Effector memory CD8-positive, alpha-beta T cell (primary cell): ENCODE results near the gene PLPPR5.

Experiments used
- ATAC-seq: fragments of 150-1000 bp; cut with Tn5 transposase; replicated peaks from 2 replicates; pipeline ENCODE4 v1.10.0; 2021; ENCODE audit warnings: mild to moderate bottlenecking, moderate library complexity
- DNase-seq, 3 experiments: peaks; one replicate each; pipeline ENCODE4 v3.0.0; 2021
- H3K27ac Mint-ChIP-seq, 2 donors: one replicate each; pipeline ENCODE4 v1.8.0; 2022; ENCODE audit warnings: mild to moderate bottlenecking in 2 of 2, mixed read lengths in 2 of 2, moderate library complexity in 2 of 2
- H3K27me3 Mint-ChIP-seq, 2 donors: one replicate each; pipeline ENCODE4 v1.8.0; 2022; ENCODE audit warnings: mixed read lengths in 2 of 2
- H3K36me3 Mint-ChIP-seq: one replicate; pipeline ENCODE4 v1.8.0; 2022; ENCODE audit warnings: mild to moderate bottlenecking, moderate library complexity, mixed read lengths; ENCODE audit not compliant: insufficient read depth
- H3K4me1 Mint-ChIP-seq, 2 donors: one replicate each; pipeline ENCODE4 v1.8.0; 2022; ENCODE audit warnings: low read depth in 2 of 2, mixed read lengths in 2 of 2
- H3K4me3 Mint-ChIP-seq, 2 donors: one replicate each; pipeline ENCODE4 v1.8.0; 2022; ENCODE audit warnings: mild to moderate bottlenecking in 2 of 2, mixed read lengths in 2 of 2, moderate library complexity in 2 of 2
- H3K9me3 Mint-ChIP-seq, 2 donors: one replicate each; pipeline ENCODE4 v1.8.0; 2022; ENCODE audit warnings: mixed read lengths in 2 of 2

The PLPPR5 gene

GRCh38 chr1:98962156-98962555 is 42.5 kb downstream of the PLPPR5 start:
- H3K27ac Mint-ChIP-seq = no peak overlapping the region

GRCh38 chr1:98949621-98950020 is 55.0 kb downstream of the PLPPR5 start:
- Mint-ChIP-seq H3K9me3 (no peaks in the 10 kb centered on the region), H3K27me3 (no peaks in the 10 kb centered on the region), H3K36me3 (peaks cover 3% of the 10 kb centered on the region), H3K4me3 (no peak overlapping the region), H3K27ac (no peak overlapping the region), H3K4me1 (no peaks in the 10 kb centered on the region)
- DNase-seq = no peak
- ATAC-seq = no peak

More at GRCh38 chr1:98962156-98962555, 42.5 kb downstream of the PLPPR5 start:
- H3K4me3 Mint-ChIP-seq = no peak overlapping the region
- no peak for ATAC-seq
- H3K9me3 Mint-ChIP-seq = no peaks in the 10 kb centered on the region
- DNase-seq = no peak
- H3K4me1 Mint-ChIP-seq = peaks cover 0 to 6% of the 10 kb centered on the region in 2 donors
- H3K27me3 Mint-ChIP-seq = peaks cover 0 to 37% of the 10 kb centered on the region in 2 donors
- H3K36me3 Mint-ChIP-seq = no peaks in the 10 kb centered on the region

- no peak overlapping the region for H3K4me3 Mint-ChIP-seq
- DNase-seq (no peak), ATAC-seq (no peak)
- H3K4me1 Mint-ChIP-seq = no peaks in the 10 kb centered on the region
- peaks cover 3% of the 10 kb centered on the region for H3K36me3 Mint-ChIP-seq
- H3K27ac Mint-ChIP-seq = no peak overlapping the region
- H3K27me3 Mint-ChIP-seq = no peaks in the 10 kb centered on the region
- H3K9me3 Mint-ChIP-seq = no peaks in the 10 kb centered on the region
Observed at GRCh38 chr1:98949166-98949565, 55.5 kb downstream of the PLPPR5 start.

GRCh38 chr1:98947071-98947470 is 57.6 kb downstream of the PLPPR5 start:
- no peaks in the 10 kb centered on the region for H3K9me3 Mint-ChIP-seq
- DNase-seq (no peak), ATAC-seq (no peak)
- H3K27me3 Mint-ChIP-seq = no peaks in the 10 kb centered on the region
- H3K36me3 Mint-ChIP-seq = peaks cover 3% of the 10 kb centered on the region
- no peak overlapping the region for H3K27ac Mint-ChIP-seq
- no peak overlapping the region for H3K4me3 Mint-ChIP-seq
- no peaks in the 10 kb centered on the region for H3K4me1 Mint-ChIP-seq

- Mint-ChIP-seq H3K4me3 (no peak overlapping the region), H3K27me3 (no peaks in the 10 kb centered on the region), H3K4me1 (peaks cover 0 to 3% of the 10 kb centered on the region in 2 donors), H3K9me3 (no peaks in the 10 kb centered on the region), H3K27ac (no peak overlapping the region), H3K36me3 (no peaks in the 10 kb centered on the region)
- ATAC-seq (no peak), DNase-seq (no peak)
Observed at GRCh38 chr1:98940722-98941079, 64.0 kb downstream of the PLPPR5 start.

GRCh38 chr1:98940069-98940721 is 64.5 kb downstream of the PLPPR5 start:
- H3K27ac Mint-ChIP-seq = no peak overlapping the region
- H3K4me3 Mint-ChIP-seq = no peak overlapping the region
- no peaks in the 10 kb centered on the region for H3K36me3 Mint-ChIP-seq
- no peak for DNase-seq
- peaks cover 0 to 3% of the 10 kb centered on the region in 2 donors for H3K4me1 Mint-ChIP-seq
- peak; percentile 44 for ATAC-seq
- H3K9me3 Mint-ChIP-seq = no peaks in the 10 kb centered on the region
- no peaks in the 10 kb centered on the region for H3K27me3 Mint-ChIP-seq

- no peaks in the 10 kb centered on the region for H3K27me3 Mint-ChIP-seq
- peaks cover 0 to 3% of the 10 kb centered on the region in 2 donors for H3K4me1 Mint-ChIP-seq
- no peak for ATAC-seq
- no peaks in the 10 kb centered on the region for H3K9me3 Mint-ChIP-seq
- H3K27ac Mint-ChIP-seq = no peak overlapping the region
- no peak overlapping the region for H3K4me3 Mint-ChIP-seq
- no peaks in the 10 kb centered on the region for H3K36me3 Mint-ChIP-seq
- DNase-seq = no peak
Observed at GRCh38 chr1:98939471-98939870, 65.2 kb downstream of the PLPPR5 start.

GRCh38 chr1:98937347-98937746 is 67.3 kb downstream of the PLPPR5 start:
- Mint-ChIP-seq H3K27me3 (peaks cover 0 to 5% of the 10 kb centered on the region in 2 donors), H3K36me3 (peaks cover 3% of the 10 kb centered on the region), H3K9me3 (no peaks in the 10 kb centered on the region), H3K4me1 (peaks cover 0 to 4% of the 10 kb centered on the region in 2 donors), H3K4me3 (no peak overlapping the region), H3K27ac (no peak overlapping the region)
- ATAC-seq (no peak), DNase-seq (no peak)

- Mint-ChIP-seq H3K36me3 (peaks cover 3% of the 10 kb centered on the region), H3K27ac (no peak overlapping the region), H3K4me3 (no peak overlapping the region), H3K27me3 (peaks cover 0 to 5% of the 10 kb centered on the region in 2 donors), H3K4me1 (peaks cover 0 to 1% of the 10 kb centered on the region in 2 donors), H3K9me3 (no peaks in the 10 kb centered on the region)
- no peak for ATAC-seq
- DNase-seq = no peak
Observed at GRCh38 chr1:98932184-98932583, 72.5 kb downstream of the PLPPR5 start.

GRCh38 chr1:98931128-98931835 is 73.4 kb downstream of the PLPPR5 start:
- no peak for DNase-seq
- Mint-ChIP-seq H3K27ac (peak overlapping the region in 1 of 2 donors; percentile 19), H3K27me3 (peaks cover 0 to 5% of the 10 kb centered on the region in 2 donors), H3K4me1 (peaks cover 0 to 1% of the 10 kb centered on the region in 2 donors), H3K9me3 (no peaks in the 10 kb centered on the region), H3K36me3 (peaks cover 3% of the 10 kb centered on the region), H3K4me3 (no peak overlapping the region)
- no peak for ATAC-seq

- peaks cover 3% of the 10 kb centered on the region for H3K36me3 Mint-ChIP-seq
- peaks cover 0 to 1% of the 10 kb centered on the region in 2 donors for H3K4me1 Mint-ChIP-seq
- H3K4me3 Mint-ChIP-seq = no peak overlapping the region
- peaks cover 0 to 5% of the 10 kb centered on the region in 2 donors for H3K27me3 Mint-ChIP-seq
- DNase-seq (no peak), ATAC-seq (no peak)
- H3K27ac Mint-ChIP-seq = no peak overlapping the region
- H3K9me3 Mint-ChIP-seq = no peaks in the 10 kb centered on the region
Observed at GRCh38 chr1:98929437-98929836, 75.2 kb downstream of the PLPPR5 start.

- no peak overlapping the region for H3K4me3 Mint-ChIP-seq
- no peaks in the 10 kb centered on the region for H3K27me3 Mint-ChIP-seq
- H3K9me3 Mint-ChIP-seq = no peaks in the 10 kb centered on the region
- DNase-seq (no peak), ATAC-seq (no peak)
- H3K36me3 Mint-ChIP-seq = no peaks in the 10 kb centered on the region
- no peaks in the 10 kb centered on the region for H3K4me1 Mint-ChIP-seq
- H3K27ac Mint-ChIP-seq = no peak overlapping the region
Observed at GRCh38 chr1:98926597-98926996, 78.1 kb downstream of the PLPPR5 start.

- Mint-ChIP-seq H3K4me1 (peaks cover 0 to under 1% of the 10 kb centered on the region in 2 donors), H3K36me3 (no peaks in the 10 kb centered on the region), H3K27me3 (no peaks in the 10 kb centered on the region), H3K9me3 (no peaks in the 10 kb centered on the region), H3K4me3 (no peak overlapping the region), H3K27ac (no peak overlapping the region)
- DNase-seq (no peak), ATAC-seq (no peak)
Observed at GRCh38 chr1:98924977-98925376, 79.7 kb downstream of the PLPPR5 start.

GRCh38 chr1:98923667-98924066 is 81.0 kb downstream of the PLPPR5 start:
- DNase-seq (no peak), ATAC-seq (no peak)
- Mint-ChIP-seq H3K36me3 (no peaks in the 10 kb centered on the region), H3K4me1 (peaks cover 0 to 2% of the 10 kb centered on the region in 2 donors), H3K27me3 (no peaks in the 10 kb centered on the region), H3K27ac (no peak overlapping the region), H3K4me3 (no peak overlapping the region), H3K9me3 (no peaks in the 10 kb centered on the region)
